HEK293T (cell line): Measurements from ENCODE around the gene TMEM106C.

Experiments used
- BHLHE40 ChIP-seq: fragments of 450-650 bp; IDR thresholded peaks from 2 replicates; pipeline ENCODE4 v1.6.1; 2016; ENCODE audit warnings: mild to moderate bottlenecking, moderate library complexity, borderline replicate concordance
- ELF4 ChIP-seq: fragments of 450-650 bp; IDR thresholded peaks from 2 replicates; pipeline ENCODE4 v1.6.1; 2017; ENCODE audit warnings: antibody characterized with exemption
- FOXK2 ChIP-seq: fragments of 450-650 bp; IDR thresholded peaks from 2 replicates; pipeline ENCODE4 v1.6.1; 2016; ENCODE audit warnings: mild to moderate bottlenecking
- L3MBTL2 ChIP-seq: fragments of 450-650 bp; conservative IDR thresholded peaks from 2 replicates; pipeline ENCODE4 v1.6.1; 2016; ENCODE audit warnings: mild to moderate bottlenecking
- SUZ12 ChIP-seq: fragments of 450-650 bp; IDR thresholded peaks from 2 replicates; pipeline ENCODE4 v1.6.1; 2016; ENCODE audit warnings: mild to moderate bottlenecking
- TARDBP ChIP-seq: fragments of 450-650 bp; IDR thresholded peaks from 2 replicates; pipeline ENCODE4 v1.6.1; 2016

GRCh38 chr12:47986832-47987231, 23.4 kb downstream of the TMEM106C start:
- no peak for TF ChIP-seq TARDBP
- TF ChIP-seq FOXK2: no peak
- TF ChIP-seq ELF4: no peak
- TF ChIP-seq SUZ12: no peak
- TF ChIP-seq L3MBTL2: no peak
- TF ChIP-seq BHLHE40: no peak
